NCI-H1930 (cell line): Measurements from ENCODE around the gene CBFA2T2.
"Not testable (repeated sequence)": the region's sequence is repeated elsewhere in the genome, so short reads cannot be mapped to it uniquely, and the experiment has no call there.

ENCODE experiments used
- DNase-seq, 2 experiments: peaks; one replicate each; lab custom pipeline; 2025; lab: John Stamatoyannopoulos, UW

Gene CBFA2T2

GRCh38 chr20:33551778-33552177 lies 61.9 kb downstream of the CBFA2T2 start:
- no peak for DNase-seq

GRCh38 chr20:33552519-33552918 lies 62.6 kb downstream of the CBFA2T2 start:
- DNase-seq: no peak

- DNase-seq: no peak
Observed at GRCh38 chr20:33553516-33553915, 63.6 kb downstream of the CBFA2T2 start.

DNA sequence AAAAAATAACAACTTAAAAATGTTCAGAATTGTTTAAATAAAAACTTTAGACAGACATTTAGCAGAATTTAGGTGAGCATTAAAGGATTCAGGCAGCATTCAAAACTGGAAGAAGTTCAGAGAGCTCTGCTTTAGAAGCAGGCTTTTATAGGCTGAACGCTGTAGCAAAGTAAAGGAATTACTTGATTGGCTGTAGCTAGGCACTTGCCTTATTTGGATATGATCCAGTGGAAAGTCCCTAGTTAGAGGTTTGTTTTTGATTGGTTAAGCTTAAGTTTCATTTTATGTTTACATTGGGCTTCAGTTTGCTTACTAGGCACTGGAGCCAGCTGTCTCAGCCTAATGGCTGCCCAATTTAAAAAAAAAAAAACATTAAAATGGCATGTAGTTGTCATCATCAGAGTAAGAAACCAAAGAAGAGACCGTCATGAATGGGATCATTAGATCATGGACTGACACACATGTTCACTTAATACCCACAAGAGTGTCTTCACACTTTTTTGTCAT lies 65.1 kb downstream of the CBFA2T2 start:
- peak in 1 of 2 experiments; percentile 73 for DNase-seq

GRCh38 chr20:33555755-33556154 lies 65.9 kb downstream of the CBFA2T2 start:
- no peak for DNase-seq

- DNase-seq: no peak
Observed at GRCh38 chr20:33556246-33556645, 66.3 kb downstream of the CBFA2T2 start.

GRCh38 chr20:33558348-33559144 lies 68.7 kb downstream of the CBFA2T2 start:
- no peak for DNase-seq

DNA sequence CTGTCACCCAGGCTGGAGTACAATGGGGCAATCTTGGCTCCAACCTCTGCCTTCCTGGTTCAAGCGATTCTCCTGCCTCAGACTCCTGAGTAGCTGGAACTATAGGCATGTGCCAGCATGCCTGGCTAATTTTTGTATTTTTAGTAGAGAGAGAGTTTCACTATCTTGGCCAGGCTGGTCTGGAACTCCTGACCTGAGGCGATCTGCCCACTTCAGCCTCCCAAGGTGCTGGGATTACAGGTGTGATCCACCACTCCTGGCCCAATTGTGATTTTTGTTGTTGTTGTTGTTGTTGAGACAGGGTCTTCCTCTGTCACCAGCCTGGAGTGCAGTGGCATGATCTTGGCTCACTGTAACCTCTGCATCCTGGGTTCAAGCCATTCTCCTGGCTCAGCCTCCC lies 69.3 kb downstream of the CBFA2T2 start:
- no peak for DNase-seq

DNA sequence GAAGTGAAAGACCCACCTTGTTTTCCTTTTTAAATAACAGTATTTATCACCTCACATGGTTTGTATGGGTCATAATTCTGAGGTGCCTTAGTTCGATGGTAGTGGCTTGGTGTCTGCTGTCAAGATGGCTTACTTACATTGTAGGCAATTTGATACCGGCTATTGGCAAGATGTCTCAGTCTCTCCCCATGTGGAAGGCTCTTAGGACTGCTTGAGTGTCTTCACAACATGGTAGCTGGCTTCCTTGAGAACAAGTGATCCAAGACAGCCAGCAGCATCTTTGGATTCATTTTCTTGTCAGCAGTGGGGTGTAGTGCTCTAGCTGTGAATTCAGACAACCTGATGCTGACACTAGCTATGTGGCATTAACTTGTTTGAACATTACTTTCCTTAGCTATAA lies 70.1 kb downstream of the CBFA2T2 start:
- DNase-seq: no peak

GRCh38 chr20:33561053-33561452 lies 71.2 kb downstream of the CBFA2T2 start:
- not testable (repeated sequence) for DNase-seq

- DNase-seq: peak; percentile 84 to 92
Observed at GRCh38 chr20:33561692-33562601, 72.1 kb downstream of the CBFA2T2 start.

- no peak for DNase-seq
Observed at GRCh38 chr20:33563788-33564187, 73.9 kb downstream of the CBFA2T2 start.

GRCh38 chr20:33566781-33567603 lies 77.1 kb downstream of the CBFA2T2 start:
- no peak for DNase-seq

GRCh38 chr20:33567949-33568348 lies 78.1 kb downstream of the CBFA2T2 start:
- no peak for DNase-seq

DNA sequence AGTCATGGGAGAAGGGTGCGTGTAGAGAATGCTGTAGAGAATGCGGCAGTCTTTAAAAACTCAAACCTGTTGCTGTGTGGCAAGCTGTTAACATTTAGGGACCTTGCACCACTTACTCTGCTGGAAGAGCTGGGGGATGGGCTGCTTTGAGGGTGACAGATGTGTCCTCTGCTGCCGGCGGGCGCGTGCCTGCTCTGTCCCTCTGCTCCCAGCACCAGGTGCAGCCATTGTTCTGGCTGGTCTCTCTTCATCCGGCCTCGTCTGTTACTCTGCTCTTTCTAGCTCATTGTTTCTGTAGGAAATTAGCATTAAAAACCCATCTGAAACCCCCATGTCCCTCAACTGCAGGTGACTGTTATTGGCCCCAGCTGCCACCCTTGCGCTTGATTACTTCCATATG lies 78.5 kb downstream of the CBFA2T2 start:
- DNase-seq: peak; percentile 81 to 92

- DNase-seq: peak in 1 of 2 experiments; percentile 54
Observed at GRCh38 chr20:33568868-33569801, 79.2 kb downstream of the CBFA2T2 start.

GRCh38 chr20:33569802-33570391 lies 80.0 kb downstream of the CBFA2T2 start:
- DNase-seq: no peak

DNA sequence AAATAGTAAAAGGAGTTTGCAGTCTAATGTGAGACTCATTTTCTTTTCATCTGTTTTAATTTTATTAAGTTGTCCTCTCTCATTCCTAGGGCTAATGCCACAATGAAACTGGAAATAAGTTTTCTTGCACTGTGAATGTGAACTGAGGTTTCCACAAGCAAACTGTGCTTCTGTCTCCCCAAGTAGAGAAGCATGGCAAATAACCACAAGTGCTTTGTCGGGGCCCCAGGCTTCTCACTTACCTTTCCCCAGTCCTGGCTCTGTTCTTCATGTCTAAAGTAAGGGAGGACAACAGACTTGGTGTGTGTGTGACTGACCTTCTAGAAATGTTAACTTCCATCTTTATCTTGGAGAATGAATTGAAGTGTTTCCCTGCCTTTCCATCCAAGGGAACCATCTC lies 80.8 kb downstream of the CBFA2T2 start:
- no peak for DNase-seq

DNA sequence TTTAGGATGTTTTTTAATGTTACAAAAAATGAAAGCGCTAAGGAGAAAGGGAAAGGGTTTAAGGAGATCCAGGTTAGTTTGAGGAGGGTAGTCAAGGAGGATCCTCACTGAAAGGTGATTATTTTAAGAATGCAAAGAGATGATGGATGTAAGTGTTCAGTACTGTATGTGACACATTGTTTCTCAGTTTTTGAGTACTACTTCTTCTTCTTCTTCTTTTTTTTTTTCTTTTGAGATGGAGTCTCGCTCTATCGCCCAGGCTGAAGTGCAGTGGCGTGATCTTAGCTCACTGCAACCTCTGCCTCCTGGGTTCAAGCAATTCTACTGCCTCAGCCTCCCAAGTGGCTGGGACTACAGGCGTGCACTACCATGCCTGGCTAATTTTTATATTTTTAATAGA lies 83.4 kb downstream of the CBFA2T2 start:
- not testable (repeated sequence) for DNase-seq

DNA sequence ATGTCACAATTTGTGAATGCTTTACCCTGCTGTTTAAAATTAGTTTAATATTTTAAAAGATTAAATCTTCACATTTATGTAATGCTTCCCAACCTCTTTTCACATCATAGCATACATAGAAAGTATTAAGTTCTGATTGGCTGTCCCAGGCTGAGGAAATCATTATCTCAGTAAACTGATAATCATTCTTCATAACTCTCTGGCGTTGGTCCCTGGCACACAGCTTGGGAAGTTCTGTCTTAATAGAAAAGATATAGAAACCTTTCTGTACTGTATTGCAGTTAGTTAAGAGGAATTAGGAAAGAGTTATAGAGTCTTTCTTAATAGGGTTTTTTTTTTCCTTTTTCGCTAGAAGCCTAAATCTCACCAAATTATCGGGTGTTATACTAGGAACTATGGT lies 85.4 kb downstream of the CBFA2T2 start:
- no peak for DNase-seq
